GM18508 (cell line): ENCODE data around the gene CKS2.
"Not testable (repeated sequence)": the region's sequence is repeated elsewhere in the genome, so short reads cannot be mapped to it uniquely, and the experiment has no call there.

Experiments
- ATAC-seq: cut with Tn5 transposase; IDR thresholded peaks from one replicate; pipeline ENCODE4 v1.9.1; 2021; ENCODE audit warnings: moderate number of reproducible peaks; ENCODE audit not compliant: insufficient read depth, unreplicated experiment

The CKS2 gene

GRCh38 chr9:89309608-89310474 lies 1.2 kb upstream of the CKS2 start:
- no peak for ATAC-seq

GRCh38 chr9:89311346-89312221 lies 589 bp downstream of the CKS2 start:
- ATAC-seq, result no peak

GRCh38 chr9:89312222-89312571 lies 1.2 kb downstream of the CKS2 start:
- no peak for ATAC-seq

- no peak for ATAC-seq
Observed at GRCh38 chr9:89313842-89314241, 2.8 kb downstream of the CKS2 start.

- ATAC-seq, result no peak
Observed at GRCh38 chr9:89314955-89315354, 4.0 kb downstream of the CKS2 start.

- ATAC-seq, result no peak
Observed at GRCh38 chr9:89315482-89315881, 4.5 kb downstream of the CKS2 start.

- no peak for ATAC-seq
Observed at GRCh38 chr9:89317282-89317681, 6.3 kb downstream of the CKS2 start.

- ATAC-seq, result peak; percentile 54
Observed at GRCh38 chr9:89318123-89319014, 7.4 kb downstream of the CKS2 start, which contains the start of gene SECISBP2. Gene SECISBP2 (plus strand): TSS chr9:89318500. CDS start chr9:89318577, 77 bp downstream.

GRCh38 chr9:89319015-89319905 lies 8.3 kb downstream of the CKS2 start:
- ATAC-seq, result no peak

GRCh38 chr9:89323390-89323789 lies 12.4 kb downstream of the CKS2 start:
- no peak for ATAC-seq

GRCh38 chr9:89325733-89326132 lies 14.7 kb downstream of the CKS2 start:
- ATAC-seq, result no peak

GRCh38 chr9:89328064-89328463 lies 17.1 kb downstream of the CKS2 start:
- no peak for ATAC-seq

GRCh38 chr9:89329917-89330316 lies 18.9 kb downstream of the CKS2 start:
- no peak for ATAC-seq

- no peak for ATAC-seq
Observed at GRCh38 chr9:89330513-89330912, 19.5 kb downstream of the CKS2 start.

- ATAC-seq, result no peak
Observed at GRCh38 chr9:89339807-89340206, 28.8 kb downstream of the CKS2 start.

- ATAC-seq, result no peak
Observed at GRCh38 chr9:89340332-89340731, 29.3 kb downstream of the CKS2 start.

GRCh38 chr9:89342213-89342612 lies 31.2 kb downstream of the CKS2 start:
- ATAC-seq, result no peak

- ATAC-seq, result no peak
Observed at GRCh38 chr9:89342948-89343347, 32.0 kb downstream of the CKS2 start.

- not testable (repeated sequence) for ATAC-seq
Observed at GRCh38 chr9:89343812-89344211, 32.8 kb downstream of the CKS2 start.
